Measurements from ENCODE around the gene CSMD2.

GRCh38 chr1:33849211-33849610, 315.8 kb downstream of the CSMD2 start:
- TF ChIP-seq, protein P1, sequence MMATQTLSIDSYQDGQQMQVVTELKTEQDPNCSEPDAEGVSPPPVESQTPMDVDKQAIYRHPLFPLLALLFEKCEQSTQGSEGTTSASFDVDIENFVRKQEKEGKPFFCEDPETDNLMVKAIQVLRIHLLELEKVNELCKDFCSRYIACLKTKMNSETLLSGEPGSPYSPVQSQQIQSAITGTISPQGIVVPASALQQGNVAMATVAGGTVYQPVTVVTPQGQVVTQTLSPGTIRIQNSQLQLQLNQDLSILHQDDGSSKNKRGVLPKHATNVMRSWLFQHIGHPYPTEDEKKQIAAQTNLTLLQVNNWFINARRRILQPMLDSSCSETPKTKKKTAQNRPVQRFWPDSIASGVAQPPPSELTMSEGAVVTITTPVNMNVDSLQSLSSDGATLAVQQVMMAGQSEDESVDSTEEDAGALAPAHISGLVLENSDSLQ (IDR thresholded peaks at IDR 0.05) = no peak
- TF ChIP-seq FOXA1 (IDR thresholded peaks at IDR 0.05) (no peak), SP1 (IDR thresholded peaks at IDR 0.05) (no peak), NFRKB (IDR thresholded peaks at IDR 0.05) (no peak), ZNF384 (IDR thresholded peaks at IDR 0.05) (no peak), L3MBTL2 (conservative IDR thresholded peaks at IDR 0.05) (no peak)

Measured in HEK293T (cell line).